CD4-positive, CD25-positive, alpha-beta regulatory T cell (primary cell): Measurements from ENCODE around the gene POU3F1. TPM values are rescaled to one million over a fixed set of nuclear protein-coding genes. Genes with fewer than 3 reads are reported as not detected.

Experiments
- ATAC-seq, 2 donors: fragments of 150-1000 bp; cut with Tn5 transposase; one replicate each; pipeline ENCODE4 v1.10.0; 2021; ENCODE audit warnings: low read depth in 2 of 2, moderate number of reproducible peaks in 2 of 2, moderate library complexity in 1 of 2
- DNase-seq, 3 donors: peaks; one replicate each; pipeline versions ENCODE4 v3.0.0 to v3.0.0-alpha.2; 2012 to 2022; ENCODE audit warnings: mixed read lengths in 1 of 3
- H3K27ac ChIP-seq: one replicate; pipeline ENCODE4 v1.7.0; 2013; ENCODE audit warnings: mild to moderate bottlenecking, low read length; ENCODE audit not compliant: insufficient read depth, poor library complexity, severe bottlenecking
- H3K27me3 ChIP-seq: one replicate; pipeline ENCODE4 v1.7.0; 2013; ENCODE audit warnings: low read length; ENCODE audit not compliant: control insufficient read depth, insufficient read depth
- H3K36me3 ChIP-seq: one replicate; pipeline ENCODE4 v1.7.0; 2013; ENCODE audit warnings: mild to moderate bottlenecking, low read length, moderate library complexity; ENCODE audit not compliant: control insufficient read depth, insufficient read depth
- H3K4me1 ChIP-seq: 2 replicates; pipeline ENCODE4 v1.7.0; 2013; ENCODE audit warnings: mild to moderate bottlenecking, low read length; ENCODE audit not compliant: insufficient read depth, control insufficient read depth, poor library complexity, severe bottlenecking
- H3K4me3 ChIP-seq: one replicate; pipeline ENCODE4 v1.7.0; 2013; ENCODE audit warnings: low read depth, mild to moderate bottlenecking, low read length, moderate library complexity
- H3K9me3 ChIP-seq, 2 experiments: 1 replicate in 1 of 2; 2 replicates in 1 of 2; pipeline ENCODE4 v1.7.0; 2013; ENCODE audit warnings: low read length in 2 of 2, mild to moderate bottlenecking in 1 of 2, moderate library complexity in 1 of 2; ENCODE audit not compliant: control insufficient read depth in 2 of 2
- H3K27ac Mint-ChIP-seq, 3 donors: one replicate each; pipeline ENCODE4 v1.8.0; 2020 to 2022; ENCODE audit warnings: mild to moderate bottlenecking in 3 of 3, mixed read lengths in 3 of 3, moderate library complexity in 2 of 3
- H3K27me3 Mint-ChIP-seq: one replicate; pipeline ENCODE4 v1.8.0; 2022; ENCODE audit warnings: mild to moderate bottlenecking, mixed read lengths
- H3K36me3 Mint-ChIP-seq: one replicate; pipeline ENCODE4 v1.8.0; 2020; ENCODE audit warnings: mixed read lengths
- H3K4me1 Mint-ChIP-seq, 4 donors: one replicate each; pipeline ENCODE4 v1.8.0; 2020 to 2022; ENCODE audit warnings: mixed read lengths in 4 of 4, mild to moderate bottlenecking in 1 of 4
- H3K4me3 Mint-ChIP-seq, 4 donors: one replicate each; pipeline ENCODE4 v1.8.0; 2020 to 2022; ENCODE audit warnings: mild to moderate bottlenecking in 4 of 4, mixed read lengths in 4 of 4, moderate library complexity in 3 of 4
- H3K9me3 Mint-ChIP-seq, 7 donors: one replicate each; pipeline ENCODE4 v1.8.0; 2020 to 2022; ENCODE audit warnings: mixed read lengths in 7 of 7, mild to moderate bottlenecking in 3 of 7, moderate library complexity in 2 of 7
- polyA plus RNA-seq, 4 donors: library from polyadenylated mRNA; unstranded; fragments of 300-500 nt; fragmentation: Illumina TruSeq; gene quantifications; one replicate each; pipeline ENCODE4 v1.2.3, GENCODE V29; 2021
- total RNA-seq: library from RNA; stranded (reverse); gene quantifications from one replicate; pipeline ENCODE4 v1.2.3, GENCODE V29; 2022

POU3F1 gene
- total and polyA plus RNA-seq, 5 donors from 2014 or later, result 0.11 to 1.7 (median 0.36) TPM

- Histone ChIP-seq H3K27ac (peak overlapping the region; percentile 17), H3K9me3 (no peaks in the 10 kb centered on the region), H3K36me3 (peaks cover 4% of the 10 kb centered on the region), H3K4me1 (peaks cover 43% of the 10 kb centered on the region), H3K4me3 (no peak overlapping the region), H3K27me3 (no peaks in the 10 kb centered on the region)
- no peaks in the 10 kb centered on the region for H3K9me3 Mint-ChIP-seq
- peak overlapping the region in 3 of 4 donors; percentile 22 to 44 (median 28) for H3K4me3 Mint-ChIP-seq
- no peaks in the 10 kb centered on the region for H3K36me3 Mint-ChIP-seq
- H3K4me1 Mint-ChIP-seq, result peaks cover 8 to 63% (median 35%) of the 10 kb centered on the region in 4 donors
- ATAC-seq (no peak), DNase-seq (no peak)
- H3K27ac Mint-ChIP-seq, result peak overlapping the region; percentile 81 to 93 (median 85)
- no peaks in the 10 kb centered on the region for H3K27me3 Mint-ChIP-seq
Observed at GRCh38 chr1:38000529-38001455, 45.8 kb downstream of the POU3F1 start.

GRCh38 chr1:38000233-38000528 is 46.4 kb downstream of the POU3F1 start:
- H3K9me3 ChIP-seq, result no peaks in the 10 kb centered on the region
- Mint-ChIP-seq H3K27me3 (no peaks in the 10 kb centered on the region), H3K27ac (peak overlapping the region; percentile 85 to 93 (median 92)), H3K4me3 (peak overlapping the region in 3 of 4 donors; percentile 22 to 44 (median 28)), H3K4me1 (peaks cover 11 to 66% (median 38%) of the 10 kb centered on the region in 4 donors), H3K36me3 (no peaks in the 10 kb centered on the region), H3K9me3 (no peaks in the 10 kb centered on the region)
- H3K27me3 ChIP-seq, result no peaks in the 10 kb centered on the region
- peaks cover 43% of the 10 kb centered on the region for H3K4me1 ChIP-seq
- H3K36me3 ChIP-seq, result peaks cover 4% of the 10 kb centered on the region
- ATAC-seq (no peak), DNase-seq (no peak)
- no peak overlapping the region for H3K4me3 ChIP-seq
- peak overlapping the region; percentile 17 for H3K27ac ChIP-seq

DNA sequence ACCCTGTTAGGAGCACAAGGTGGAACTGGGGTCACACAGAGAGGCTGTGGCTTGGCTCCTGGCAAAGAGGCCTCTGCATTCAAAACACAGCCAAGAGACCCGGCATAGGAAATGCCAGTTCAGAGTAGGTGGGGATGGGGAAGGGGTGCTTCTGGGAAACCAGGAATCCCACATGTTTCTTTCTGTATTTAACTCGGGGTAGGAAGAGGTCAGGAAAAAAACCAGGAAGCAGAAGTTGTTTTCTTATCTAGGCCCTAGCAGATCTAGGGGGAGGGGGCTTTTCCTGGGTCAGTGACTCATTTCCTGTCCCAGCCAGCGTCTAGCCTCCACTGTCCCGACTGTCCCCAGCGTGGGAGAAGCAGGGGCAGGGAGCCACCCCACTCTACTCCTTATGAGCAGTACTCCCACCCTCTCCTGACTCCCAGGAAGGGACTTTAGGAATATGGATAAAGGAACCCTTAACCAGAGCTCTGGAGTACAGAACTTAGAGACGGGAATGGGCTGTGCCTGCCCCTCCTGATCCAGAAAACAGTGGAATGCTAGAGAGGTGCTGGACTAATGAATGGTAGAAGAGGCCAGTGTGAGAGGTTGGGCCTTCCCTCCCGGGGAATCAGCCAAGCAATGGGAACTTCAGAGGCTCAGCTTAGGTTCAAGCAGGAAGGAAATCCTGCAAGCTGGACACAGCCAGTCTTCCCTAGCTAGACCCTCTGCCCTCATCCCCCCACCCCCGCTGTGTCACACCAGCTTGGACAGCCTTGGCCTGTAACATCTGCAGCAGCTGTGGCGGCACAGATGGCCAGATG is 47.0 kb downstream of the POU3F1 start:
- no peaks in the 10 kb centered on the region for H3K27me3 ChIP-seq
- DNase-seq (peak in 1 of 3 donors; percentile 37), ATAC-seq (no peak)
- H3K36me3 Mint-ChIP-seq, result no peaks in the 10 kb centered on the region
- H3K9me3 ChIP-seq, result no peaks in the 10 kb centered on the region
- peaks cover 47% of the 10 kb centered on the region for H3K4me1 ChIP-seq
- peaks cover 16 to 70% (median 40%) of the 10 kb centered on the region in 4 donors for H3K4me1 Mint-ChIP-seq
- H3K36me3 ChIP-seq, result peaks cover 4% of the 10 kb centered on the region
- H3K27ac Mint-ChIP-seq, result peak overlapping the region; percentile 85 to 93 (median 92)
- H3K4me3 Mint-ChIP-seq, result peak overlapping the region in 3 of 4 donors; percentile 8 to 81 (median 36)
- peak overlapping the region; percentile 58 for H3K27ac ChIP-seq
- no peaks in the 10 kb centered on the region for H3K9me3 Mint-ChIP-seq
- no peak overlapping the region for H3K4me3 ChIP-seq
- H3K27me3 Mint-ChIP-seq, result no peaks in the 10 kb centered on the region

- peaks cover 4% of the 10 kb centered on the region for H3K36me3 ChIP-seq
- H3K36me3 Mint-ChIP-seq, result no peaks in the 10 kb centered on the region
Observed at GRCh38 chr1:37998913-37999429, 47.6 kb downstream of the POU3F1 start.

GRCh38 chr1:37998089-37998808 is 48.3 kb downstream of the POU3F1 start:
- no peaks in the 10 kb centered on the region for H3K36me3 Mint-ChIP-seq
- ATAC-seq (no peak), DNase-seq (no peak)
- H3K27ac ChIP-seq, result no peak overlapping the region
- no peaks in the 10 kb centered on the region for H3K9me3 ChIP-seq
- H3K27me3 ChIP-seq, result no peaks in the 10 kb centered on the region
- H3K27me3 Mint-ChIP-seq, result no peaks in the 10 kb centered on the region
- peaks cover 15 to 62% (median 33%) of the 10 kb centered on the region in 4 donors for H3K4me1 Mint-ChIP-seq
- peaks cover 37% of the 10 kb centered on the region for H3K4me1 ChIP-seq
- H3K36me3 ChIP-seq, result peaks cover 4% of the 10 kb centered on the region
- no peaks in the 10 kb centered on the region for H3K9me3 Mint-ChIP-seq
- no peak overlapping the region for H3K4me3 ChIP-seq
- H3K27ac Mint-ChIP-seq, result peak overlapping the region; percentile 72 to 92 (median 85)
- H3K4me3 Mint-ChIP-seq, result peak overlapping the region in 2 of 4 donors; percentile 79 to 81

More at GRCh38 chr1:37998913-37999429, 47.6 kb downstream of the POU3F1 start:
- H3K4me1 Mint-ChIP-seq, result peaks cover 17 to 69% (median 39%) of the 10 kb centered on the region in 4 donors
- H3K9me3 ChIP-seq, result no peaks in the 10 kb centered on the region
- DNase-seq, result peak in 1 of 3 donors; percentile 22
- peaks cover 44% of the 10 kb centered on the region for H3K4me1 ChIP-seq
- no peaks in the 10 kb centered on the region for H3K27me3 Mint-ChIP-seq
- H3K4me3 ChIP-seq, result no peak overlapping the region
- no peaks in the 10 kb centered on the region for H3K27me3 ChIP-seq
- peak overlapping the region in 3 of 4 donors; percentile 8 to 81 (median 36) for H3K4me3 Mint-ChIP-seq
- no peak for ATAC-seq
- H3K9me3 Mint-ChIP-seq, result no peaks in the 10 kb centered on the region
- H3K27ac Mint-ChIP-seq, result peak overlapping the region; percentile 72 to 92 (median 85)
- peak overlapping the region; percentile 58 for H3K27ac ChIP-seq

GRCh38 chr1:37997256-37998088 is 49.1 kb downstream of the POU3F1 start:
- peaks cover 4% of the 10 kb centered on the region for H3K36me3 ChIP-seq
- Mint-ChIP-seq H3K4me1 (peaks cover 15 to 59% (median 30%) of the 10 kb centered on the region in 4 donors), H3K4me3 (peak overlapping the region in 1 of 4 donors; percentile 81), H3K36me3 (no peaks in the 10 kb centered on the region), H3K27ac (peak overlapping the region; percentile 15 to 85 (median 60)), H3K27me3 (no peaks in the 10 kb centered on the region), H3K9me3 (no peaks in the 10 kb centered on the region)
- H3K9me3 ChIP-seq, result no peaks in the 10 kb centered on the region
- ATAC-seq, result no peak
- H3K27me3 ChIP-seq, result no peaks in the 10 kb centered on the region
- no peak for DNase-seq
- peaks cover 36% of the 10 kb centered on the region for H3K4me1 ChIP-seq
- H3K27ac ChIP-seq, result no peak overlapping the region
- H3K4me3 ChIP-seq, result no peak overlapping the region
